ENCODE measurements around the gene HSD3B2.

The HSD3B2 gene

DNA sequence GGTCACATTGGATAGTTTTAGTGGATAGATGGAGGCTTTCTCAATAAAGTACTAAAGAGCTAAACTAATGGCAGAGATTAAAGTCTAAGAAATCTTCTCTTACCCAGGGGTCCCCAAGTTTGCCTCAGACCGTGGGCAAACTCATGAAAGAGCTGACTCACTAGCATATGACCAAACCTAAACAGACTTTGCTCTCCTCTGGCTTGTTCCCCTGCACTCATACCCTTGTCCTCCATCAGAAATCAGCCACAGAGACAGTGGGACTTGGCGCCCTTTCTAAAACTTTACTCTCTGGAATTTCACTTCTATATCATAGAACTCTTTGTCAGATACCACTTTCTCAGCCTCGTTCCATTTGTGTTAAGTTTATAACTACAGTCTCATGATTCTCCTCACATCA lies 17.0 kb upstream of the HSD3B2 start:
- no peak for DNase-seq (ENCODE audit: low read depth in 2 of 2)

DNA sequence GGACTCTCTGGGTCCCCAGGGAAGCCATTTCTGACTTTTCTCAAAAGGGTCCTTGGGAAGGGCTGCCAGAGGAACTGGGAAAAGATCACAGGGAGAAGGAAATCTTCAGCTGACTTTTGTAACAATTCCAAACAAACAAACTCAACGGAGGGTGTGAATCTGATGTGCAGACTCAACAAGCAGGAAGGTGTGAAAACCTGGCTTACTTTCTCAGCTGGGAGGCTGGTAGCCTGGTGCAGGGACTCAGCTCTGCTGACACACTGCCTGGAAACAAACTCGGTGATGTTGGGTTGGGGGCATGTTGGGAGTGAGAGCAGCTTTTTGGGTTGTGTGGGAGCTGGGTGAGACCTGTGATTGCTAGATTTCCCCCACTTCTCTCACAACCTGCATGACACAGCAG lies 10.2 kb upstream of the HSD3B2 start:
- DNase-seq (ENCODE audit: low read depth in 2 of 2), result no peak

DNA sequence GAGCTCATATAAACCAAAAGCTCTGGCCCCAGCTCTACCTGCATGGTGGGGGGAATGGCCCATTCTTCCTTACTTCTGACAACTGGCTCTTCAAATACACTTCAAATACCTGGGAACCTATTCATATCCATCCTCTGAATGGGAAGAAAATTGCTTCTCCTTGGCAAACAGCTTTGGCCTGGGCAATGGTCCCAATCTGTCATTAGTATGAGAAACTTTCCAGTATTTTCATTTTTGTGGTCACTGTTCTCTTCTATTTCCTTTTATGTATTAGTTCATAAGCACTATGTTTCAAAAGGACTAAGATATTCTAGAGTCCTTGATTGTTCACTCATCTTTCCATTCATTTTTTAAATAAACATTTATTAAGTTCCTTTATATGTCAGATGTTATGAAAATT lies 5.2 kb upstream of the HSD3B2 start:
- DNase-seq (ENCODE audit: low read depth in 2 of 2), result no peak

DNA sequence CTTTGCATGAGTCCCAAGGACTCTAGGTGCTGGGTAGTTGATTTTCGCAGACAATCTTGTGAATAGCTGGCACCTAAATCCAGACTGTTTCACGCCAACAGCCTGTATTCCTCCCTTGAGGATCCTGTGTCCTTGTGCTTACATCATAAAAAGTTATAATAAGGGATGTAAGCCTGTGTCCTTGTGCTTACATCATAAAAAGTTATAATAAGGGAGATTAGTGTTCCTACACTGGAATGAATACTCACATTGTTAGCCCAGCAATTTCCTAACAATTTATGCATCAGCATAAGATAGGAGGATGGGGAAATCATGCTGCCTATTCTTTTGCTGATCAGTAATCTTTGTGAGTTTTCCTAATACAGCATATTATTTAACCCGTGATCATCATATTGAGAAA lies 4.0 kb upstream of the HSD3B2 start:
- no peak for DNase-seq (ENCODE audit: low read depth in 2 of 2)

DNA sequence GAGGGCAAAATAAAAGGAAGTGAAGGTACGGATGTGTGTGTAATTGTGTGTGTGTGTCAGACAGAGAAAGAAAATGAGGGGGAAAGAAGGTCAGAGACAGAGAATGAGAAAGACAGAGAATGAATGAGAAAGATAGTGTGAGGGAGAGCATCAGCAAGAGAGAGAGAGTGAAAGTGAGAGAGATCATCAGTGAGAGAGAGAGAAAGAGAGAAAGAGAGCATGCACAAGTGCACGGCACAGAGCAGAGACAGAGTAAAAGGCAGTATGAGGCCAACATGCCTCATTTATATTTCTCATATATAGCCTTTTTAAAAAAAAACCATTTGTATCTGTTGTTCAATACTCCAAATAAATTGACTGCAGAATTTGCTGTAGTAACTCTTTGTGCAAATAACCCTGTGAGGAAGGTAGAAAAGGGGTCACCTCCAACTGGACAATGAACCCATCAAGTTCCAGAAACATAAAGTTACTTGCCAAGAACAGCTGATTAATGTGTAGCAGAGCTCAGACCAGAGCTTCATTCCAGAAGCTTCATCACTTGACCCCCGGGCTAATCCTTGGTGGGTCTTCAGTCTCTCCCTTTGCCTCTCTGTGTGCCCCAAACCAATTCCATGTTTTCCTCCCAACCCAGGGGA lies 1.2 kb downstream of the HSD3B2 start:
- no peak for DNase-seq (ENCODE audit: low read depth in 2 of 2)

- DNase-seq (ENCODE audit: low read depth in 2 of 2), result no peak
Measured at GRCh38 chr1:119419109-119419508, 4.2 kb downstream of the HSD3B2 start.

DNA sequence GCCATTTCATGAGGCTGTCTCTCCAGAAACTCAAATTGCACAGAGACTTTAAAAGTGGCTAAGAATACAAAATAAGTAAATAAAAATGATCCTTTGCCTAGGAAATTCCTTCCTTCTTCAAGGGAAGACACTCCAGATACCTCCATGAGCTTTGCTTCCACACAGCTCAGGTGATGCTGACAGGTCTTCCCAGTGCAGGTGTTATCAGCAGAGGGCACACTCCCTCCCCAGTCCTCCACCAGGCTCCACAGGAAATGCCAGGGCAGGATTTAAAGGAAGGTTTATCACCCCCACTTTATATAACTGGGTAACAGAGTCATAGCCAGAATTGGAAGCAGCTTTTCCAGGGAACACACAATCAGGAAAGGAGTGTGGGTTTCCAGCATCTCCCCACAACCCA lies 5.7 kb downstream of the HSD3B2 start:
- no peak for DNase-seq (ENCODE audit: low read depth in 2 of 2)

GRCh38 chr1:119422631-119423030 lies 7.7 kb downstream of the HSD3B2 start:
- DNase-seq (ENCODE audit: low read depth in 2 of 2), result no peak

- no peak for DNase-seq (ENCODE audit: low read depth in 2 of 2)
Measured at GRCh38 chr1:119428991-119429390, 14.0 kb downstream of the HSD3B2 start.

DNA sequence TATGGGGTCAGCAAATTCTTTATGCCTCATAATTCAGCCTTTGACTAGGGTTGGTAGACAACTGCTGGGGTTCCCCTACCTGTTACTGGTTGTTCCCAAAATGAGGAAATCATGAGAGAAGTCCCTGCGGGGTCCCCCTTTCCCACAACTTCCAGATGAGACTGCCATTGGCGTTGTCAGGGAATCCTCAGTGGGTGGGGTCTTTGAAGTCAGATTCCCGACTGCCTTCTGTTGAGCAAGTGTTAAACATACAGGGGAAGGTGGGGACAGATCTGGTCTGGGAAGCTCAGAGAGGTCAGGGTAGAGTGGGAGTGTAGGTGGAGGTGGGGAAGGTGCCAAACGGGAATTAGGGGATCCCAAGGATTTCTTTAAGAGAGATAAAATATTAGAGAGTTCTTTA lies 14.7 kb downstream of the HSD3B2 start:
- DNase-seq (ENCODE audit: low read depth in 2 of 2), result no peak

DNA sequence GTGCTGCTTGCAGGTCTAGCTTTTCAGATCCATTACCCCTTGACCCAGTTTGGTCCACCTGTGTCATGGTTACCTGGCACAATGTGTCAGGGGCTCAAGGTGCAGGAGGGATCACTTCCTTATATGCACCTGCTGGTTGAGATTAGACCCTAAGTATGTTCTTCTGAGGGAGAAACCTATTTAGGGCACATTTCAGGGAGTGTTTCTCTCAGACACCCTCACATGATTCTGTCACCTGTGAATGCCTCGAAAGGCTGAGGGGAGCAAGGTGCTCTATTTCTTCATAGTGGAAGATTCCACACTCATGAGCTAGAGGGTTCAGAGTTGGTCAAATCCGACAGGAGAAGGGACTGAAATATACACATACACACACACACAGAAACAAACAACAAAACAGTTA lies 15.5 kb downstream of the HSD3B2 start:
- no peak for DNase-seq (ENCODE audit: low read depth in 2 of 2)

- no peak for DNase-seq (ENCODE audit: low read depth in 2 of 2)
Measured at GRCh38 chr1:119431836-119432235, 16.9 kb downstream of the HSD3B2 start.

DNA sequence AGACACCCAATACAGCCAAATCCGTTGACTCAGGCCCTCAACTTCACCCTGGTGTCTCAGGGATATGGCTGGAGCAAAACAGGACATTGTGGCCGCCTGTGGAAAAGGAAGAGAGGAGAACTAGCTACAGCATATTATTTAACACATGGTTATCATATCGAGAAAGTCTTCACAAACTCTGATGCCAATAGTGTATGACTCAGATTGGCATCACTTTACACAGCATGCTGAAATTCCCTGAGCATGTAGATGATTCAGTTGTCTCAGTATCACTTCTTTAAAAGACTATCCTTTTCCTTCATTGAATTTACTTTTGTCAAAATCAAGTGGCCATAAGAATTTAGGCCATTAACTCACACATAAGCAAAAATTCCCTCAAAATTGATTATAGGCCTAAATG lies 20.1 kb downstream of the HSD3B2 start:
- DNase-seq (ENCODE audit: low read depth in 2 of 2), result no peak

GRCh38 chr1:119438761-119439160 lies 23.8 kb downstream of the HSD3B2 start:
- no peak for DNase-seq (ENCODE audit: low read depth in 2 of 2)

GRCh38 chr1:119440721-119441307 lies 25.9 kb downstream of the HSD3B2 start:
- no peak for DNase-seq (ENCODE audit: low read depth in 2 of 2)

DNA sequence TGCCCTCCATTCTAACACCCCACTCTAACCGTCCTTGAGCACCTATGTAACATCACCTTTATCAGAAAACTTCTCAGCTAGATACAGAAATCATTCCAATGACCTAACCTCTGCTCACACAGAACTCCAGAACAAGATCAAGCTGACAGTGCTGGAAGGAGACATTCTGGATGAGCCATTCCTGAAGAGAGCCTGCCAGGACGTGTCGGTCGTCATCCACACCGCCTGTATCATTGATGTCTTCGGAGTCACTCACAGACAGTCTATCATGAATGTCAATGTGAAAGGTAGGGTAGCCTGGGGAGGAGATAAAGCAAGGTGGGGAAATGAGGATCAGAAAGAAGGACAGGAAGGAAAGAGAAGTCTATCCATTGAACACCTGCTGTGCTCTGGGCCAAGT lies 27.8 kb downstream of the HSD3B2 start:
- no peak for DNase-seq (ENCODE audit: low read depth in 2 of 2)

- DNase-seq (ENCODE audit: low read depth in 2 of 2), result no peak
Measured at GRCh38 chr1:119446321-119446720, 31.4 kb downstream of the HSD3B2 start.

DNA sequence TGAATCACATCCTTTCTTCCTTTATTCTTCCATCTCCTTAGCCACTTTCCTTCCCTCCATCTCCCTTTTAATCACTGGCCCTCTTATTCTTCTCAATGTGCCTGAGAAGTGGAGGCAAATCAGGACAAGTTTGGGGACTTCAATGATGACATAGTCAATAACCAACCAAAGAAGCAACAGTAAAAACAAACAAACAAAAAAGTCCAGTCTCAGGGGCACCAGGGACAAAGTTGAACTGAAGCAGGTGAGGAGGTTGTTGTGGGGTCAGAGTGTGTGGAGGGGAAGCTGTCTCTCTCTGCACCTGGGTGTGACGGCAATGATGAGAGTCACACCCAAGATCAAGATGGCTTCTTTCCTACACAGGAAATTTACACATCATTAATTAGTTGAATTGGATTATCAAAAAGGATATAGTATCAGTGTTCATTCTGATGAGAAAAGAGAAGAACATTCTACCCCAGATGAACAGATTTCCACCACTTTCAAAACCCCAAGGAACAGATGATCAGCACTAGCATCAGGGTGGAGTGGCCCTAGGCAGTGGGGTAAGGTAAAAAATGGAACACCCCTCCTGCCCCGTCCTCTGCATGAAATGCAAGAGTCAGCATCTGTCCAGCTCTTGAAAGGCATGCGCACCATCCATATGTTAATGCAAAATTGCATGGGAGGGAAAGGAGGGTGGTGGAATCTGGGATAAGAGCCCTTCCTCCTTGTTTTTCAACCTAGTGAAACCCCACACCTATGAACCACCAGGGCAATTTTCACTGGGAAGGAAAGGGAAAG lies 32.6 kb downstream of the HSD3B2 start:
- no peak for DNase-seq (ENCODE audit: low read depth in 2 of 2)

- DNase-seq (ENCODE audit: low read depth in 2 of 2), result no peak
Measured at GRCh38 chr1:119448127-119448511, 33.2 kb downstream of the HSD3B2 start.

DNA sequence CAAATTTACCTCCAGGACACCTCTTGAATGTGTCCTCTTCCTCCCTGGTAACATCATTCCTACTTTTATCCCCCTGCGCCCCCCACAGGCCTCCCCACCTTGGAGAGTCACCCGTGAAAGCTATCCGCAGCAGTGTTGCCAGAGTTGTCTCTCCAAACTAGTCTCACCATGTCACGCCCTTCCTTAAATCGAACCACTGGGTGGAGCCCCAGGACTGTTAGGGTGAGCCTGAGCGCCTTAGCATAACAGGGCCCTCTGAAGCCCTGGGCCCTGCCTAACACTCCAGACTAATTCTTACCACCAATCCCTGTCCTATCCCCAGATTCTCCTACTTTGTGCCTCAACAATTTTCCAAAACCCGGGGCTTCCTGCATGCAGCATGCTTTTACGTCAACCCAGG lies 35.0 kb downstream of the HSD3B2 start:
- no peak for DNase-seq (ENCODE audit: low read depth in 2 of 2)

DNA sequence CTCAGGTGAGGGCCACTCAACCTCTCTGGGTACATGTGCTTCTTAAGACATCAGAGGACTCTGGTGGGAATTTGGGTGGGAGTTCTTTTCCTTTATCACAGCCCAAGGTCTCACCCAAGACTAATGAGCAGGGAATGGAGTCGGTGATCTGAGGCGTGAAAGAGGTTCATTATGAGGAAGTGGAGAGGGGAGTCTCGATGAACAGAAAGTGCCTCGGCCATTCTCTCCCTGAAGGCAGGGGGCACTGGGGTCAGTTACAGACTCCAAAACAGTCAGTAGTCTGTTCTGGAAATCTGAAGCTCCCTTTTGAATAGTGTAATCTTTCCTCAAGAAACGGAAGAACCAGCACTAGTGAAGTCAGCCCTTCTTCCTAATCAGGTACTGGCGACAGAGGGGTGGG lies 36.2 kb downstream of the HSD3B2 start:
- no peak for DNase-seq (ENCODE audit: low read depth in 2 of 2)

GRCh38 chr1:119452091-119452490 lies 37.1 kb downstream of the HSD3B2 start:
- no peak for DNase-seq (ENCODE audit: low read depth in 2 of 2)

DNA sequence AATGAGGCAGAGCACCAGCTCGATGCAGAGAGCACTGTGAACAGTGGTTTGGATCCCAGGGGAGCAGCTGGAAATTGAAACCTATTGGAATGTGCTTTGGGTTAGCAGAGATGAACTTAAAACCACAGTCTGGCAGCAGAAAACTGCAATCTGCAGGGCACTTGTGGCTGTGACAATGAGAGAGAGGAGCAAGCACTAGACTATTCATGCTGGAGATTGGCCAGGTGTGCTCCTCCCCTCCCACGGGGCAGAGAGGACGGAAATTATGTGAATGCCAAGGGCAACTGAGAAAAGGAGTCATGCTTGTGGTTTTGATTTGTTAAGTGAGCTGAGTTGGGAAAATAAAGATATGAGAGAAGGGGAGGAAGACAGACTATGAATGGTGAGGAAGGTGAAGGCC lies 38.1 kb downstream of the HSD3B2 start:
- DNase-seq (ENCODE audit: low read depth in 2 of 2), result no peak
